Gastrocnemius medialis (tissue), 4 donors: ENCODE data around the gene GCNT1. TPM values are rescaled to one million over a fixed set of nuclear protein-coding genes. Genes with fewer than 3 reads are reported as not detected.

Experiments
- ATAC-seq, 2 donors: fragments of 150-250 bp; one replicate each; pipeline ENCODE4 v1.9.1; 2016
- DNase-seq, 2 donors: peaks; one replicate each; pipeline ENCODE4 v3.0.0-alpha.2; 2019
- H3K27ac ChIP-seq, 4 donors: fragments of 200-600 bp; sonication (generic); 1 replicate in 1 of 4; 2 replicates in 3 of 4; pipeline ENCODE4 v1.5.1; 2016 to 2018; ENCODE audit warnings: mild to moderate bottlenecking in 2 of 4, moderate library complexity in 1 of 4
- H3K27me3 ChIP-seq, 3 donors: fragments of 200-600 bp; sonication (generic) in 2 of 3; 1 replicate in 1 of 3; 2 replicates in 2 of 3; pipeline versions ENCODE4 v1.5.1 to v1.6.0; 2016 to 2019; ENCODE audit warnings: mild to moderate bottlenecking in 1 of 3, moderate library complexity in 1 of 3
- H3K36me3 ChIP-seq, 2 donors: fragments of 200-600 bp; sonication (generic) in 1 of 2; one replicate each; pipeline ENCODE4 v1.5.1; 2017 to 2018
- H3K4me1 ChIP-seq, 2 donors: fragments of 200-600 bp; sonication (generic) in 1 of 2; one replicate each; pipeline ENCODE4 v1.5.1; 2016 to 2017; ENCODE audit warnings: mild to moderate bottlenecking in 2 of 2
- H3K4me3 ChIP-seq, 4 donors: fragments of 200-600 bp; sonication (generic) in 3 of 4; 1 replicate in 1 of 4; 2 replicates in 3 of 4; pipeline ENCODE4 v1.5.1; 2016 to 2019; ENCODE audit warnings: mild to moderate bottlenecking in 2 of 4
- H3K9me3 ChIP-seq, 3 donors: fragments of 200-600 bp; sonication (generic) in 2 of 3; 1 replicate in 1 of 3; 2 replicates in 2 of 3; pipeline ENCODE4 v1.5.1; 2016 to 2019
- POLR2A ChIP-seq, 2 donors: fragments of 450-650 bp; IDR thresholded peaks; one replicate each; pipeline ENCODE4 v1.6.1; 2017; ENCODE audit warnings: antibody characterized with exemption in 2 of 2, mild to moderate bottlenecking in 2 of 2, moderate library complexity in 2 of 2
- in situ Hi-C, 4 donors: fragments of 200-750 bp; cut with MboI; loops; one replicate each; pipeline versions ENCODE4 v1.15.0 to v1.8.0; 2017; ENCODE audit warnings: low sequenced_read_pairs in 4 of 4
- intact Hi-C: fragments of 100-400 bp; cut with DNase I; formaldehyde crosslinking; loops from one replicate; pipeline ENCODE4 v1.15.1; 2023; ENCODE audit warnings: low total_unique reads
- total RNA-seq, 4 donors: library from RNA; depleted of rRNA; stranded (reverse); fragments of >200 nt; gene quantifications; one replicate each; pipeline versions ENCODE4 v1.1.0 to v1.2.3, GENCODE V29; 2016
- TF ChIP-seq, protein P1 (sequence below), 5 experiments: fragments of 450-650 bp in 3 of 5; fragments of 200-600 bp in 2 of 5; sonication (generic) in 2 of 5; IDR thresholded peaks in 4 of 5; conservative IDR thresholded peaks in 1 of 5; 1 replicate in 4 of 5; 2 replicates in 1 of 5; pipeline ENCODE4 v1.5.1; 2016 to 2019; ENCODE audit warnings: antibody characterized with exemption in 5 of 5, mild to moderate bottlenecking in 3 of 5, moderate library complexity in 3 of 5

GCNT1 gene
- total RNA-seq, 4 donors from 2014 or later: 0.98 to 6.6 (median 4.2) TPM

- Histone ChIP-seq H3K4me1 (no peaks in the 10 kb centered on the region), H3K27me3 (peaks cover 2 to 14% (median 3%) of the 10 kb centered on the region in 3 donors), H3K4me3 (no peak overlapping the region), H3K27ac (no peak overlapping the region), H3K36me3 (no peaks in the 10 kb centered on the region), H3K9me3 (no peaks in the 10 kb centered on the region)
- DNase-seq (no peak), ATAC-seq (no peak)
- intact Hi-C loops (no loop called here), in situ Hi-C loops (loop anchor here in 1 of 4 donors (25.0 kb wide), 1 partner anchor 99 kb away; no protein-coding TSS in a partner anchor)
- TF ChIP-seq POLR2A (IDR thresholded peaks at IDR 0.05): no peak
- TF ChIP-seq, protein P1, sequence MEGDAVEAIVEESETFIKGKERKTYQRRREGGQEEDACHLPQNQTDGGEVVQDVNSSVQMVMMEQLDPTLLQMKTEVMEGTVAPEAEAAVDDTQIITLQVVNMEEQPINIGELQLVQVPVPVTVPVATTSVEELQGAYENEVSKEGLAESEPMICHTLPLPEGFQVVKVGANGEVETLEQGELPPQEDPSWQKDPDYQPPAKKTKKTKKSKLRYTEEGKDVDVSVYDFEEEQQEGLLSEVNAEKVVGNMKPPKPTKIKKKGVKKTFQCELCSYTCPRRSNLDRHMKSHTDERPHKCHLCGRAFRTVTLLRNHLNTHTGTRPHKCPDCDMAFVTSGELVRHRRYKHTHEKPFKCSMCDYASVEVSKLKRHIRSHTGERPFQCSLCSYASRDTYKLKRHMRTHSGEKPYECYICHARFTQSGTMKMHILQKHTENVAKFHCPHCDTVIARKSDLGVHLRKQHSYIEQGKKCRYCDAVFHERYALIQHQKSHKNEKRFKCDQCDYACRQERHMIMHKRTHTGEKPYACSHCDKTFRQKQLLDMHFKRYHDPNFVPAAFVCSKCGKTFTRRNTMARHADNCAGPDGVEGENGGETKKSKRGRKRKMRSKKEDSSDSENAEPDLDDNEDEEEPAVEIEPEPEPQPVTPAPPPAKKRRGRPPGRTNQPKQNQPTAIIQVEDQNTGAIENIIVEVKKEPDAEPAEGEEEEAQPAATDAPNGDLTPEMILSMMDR (IDR thresholded peaks at IDR 0.05 in 4 of 5, conservative IDR thresholded peaks at IDR 0.05 in 1 of 5): no peak
Observed at GRCh38 chr9:76463211-76463610, 4.2 kb downstream of the GCNT1 start.

DNA sequence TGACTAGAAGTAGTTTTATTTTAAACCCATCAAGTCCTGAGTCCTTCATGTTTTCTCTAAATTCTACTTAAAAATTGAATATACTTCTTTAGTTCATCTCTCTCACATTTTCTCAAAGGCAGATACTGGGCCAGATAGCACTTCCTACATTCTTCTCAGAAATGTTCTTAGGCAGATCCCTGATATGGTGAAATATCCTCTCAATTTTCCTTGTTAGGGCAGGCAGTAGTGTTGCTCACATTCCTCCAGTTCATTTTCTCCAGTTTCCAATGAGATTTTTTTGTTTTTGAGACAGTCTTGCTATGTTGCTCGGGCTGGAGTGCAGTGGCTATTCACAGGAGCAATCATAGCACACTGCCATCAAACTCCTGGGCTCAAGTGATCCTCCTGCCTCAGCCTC lies 5.7 kb downstream of the GCNT1 start:
- H3K36me3 ChIP-seq: no peaks in the 10 kb centered on the region
- intact Hi-C loops: no loop called here
- ATAC-seq (no peak), DNase-seq (no peak)
- no peak for TF ChIP-seq POLR2A (IDR thresholded peaks at IDR 0.05)
- TF ChIP-seq, protein P1 (IDR thresholded peaks at IDR 0.05 in 4 of 5, conservative IDR thresholded peaks at IDR 0.05 in 1 of 5): no peak
- in situ Hi-C loops: loop anchor here in 1 of 4 donors (25.0 kb wide), 1 partner anchor 98 kb away; no protein-coding TSS in a partner anchor
- H3K27ac ChIP-seq: no peak overlapping the region
- H3K27me3 ChIP-seq: peaks cover 0 to 9% (median 3%) of the 10 kb centered on the region in 3 donors
- H3K4me1 ChIP-seq: no peaks in the 10 kb centered on the region
- H3K9me3 ChIP-seq: no peaks in the 10 kb centered on the region
- no peak overlapping the region for H3K4me3 ChIP-seq

DNA sequence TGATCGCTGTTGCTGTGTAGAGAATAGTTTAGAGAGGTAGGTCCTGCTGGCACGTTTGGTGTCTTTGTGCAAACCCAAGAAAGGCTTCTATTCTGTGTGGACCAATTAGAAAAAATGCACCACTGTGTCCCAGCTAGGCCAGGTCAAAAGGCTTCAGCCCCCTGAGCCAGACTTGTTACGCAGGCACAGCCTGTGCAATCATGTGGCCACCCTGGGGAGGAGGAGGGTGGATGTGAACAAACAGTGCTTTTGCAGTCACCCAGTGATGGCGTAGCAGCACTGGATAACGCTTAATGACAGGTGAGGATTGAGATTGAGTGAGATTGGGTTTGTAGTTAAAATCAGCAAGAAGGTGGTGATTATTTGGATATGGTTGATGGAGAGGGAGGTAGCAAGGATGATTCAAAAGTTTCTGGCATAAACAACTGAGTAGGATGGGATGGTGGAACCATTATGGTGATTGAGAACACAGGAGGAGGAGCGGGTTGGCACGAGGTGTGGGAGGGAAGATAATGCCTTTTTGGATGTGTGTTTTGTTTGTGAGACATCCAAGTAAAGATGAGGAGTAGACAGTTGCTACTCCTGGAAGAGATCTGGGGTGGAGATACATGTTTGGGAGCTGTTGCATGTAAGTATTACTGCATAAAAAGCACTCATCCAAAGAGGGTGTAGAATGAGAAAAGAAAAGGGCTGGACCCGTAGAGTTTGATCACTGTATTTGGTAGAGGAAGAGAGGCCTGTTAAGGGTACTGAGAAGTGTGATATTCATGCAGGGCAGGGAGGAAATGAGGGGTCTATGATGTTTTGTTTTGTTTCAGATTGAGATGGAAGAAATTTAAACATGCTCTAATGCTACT lies 6.7 kb downstream of the GCNT1 start:
- H3K27me3 ChIP-seq: peaks cover 0 to 3% (median 0%) of the 10 kb centered on the region in 3 donors
- ATAC-seq (no peak), DNase-seq (no peak)
- TF ChIP-seq, protein P1 (IDR thresholded peaks at IDR 0.05 in 4 of 5, conservative IDR thresholded peaks at IDR 0.05 in 1 of 5): no peak
- TF ChIP-seq POLR2A (IDR thresholded peaks at IDR 0.05): no peak
- intact Hi-C loops (no loop called here), in situ Hi-C loops (loop anchor here in 1 of 4 donors (25.0 kb wide), 1 partner anchor 97 kb away; no protein-coding TSS in a partner anchor)
- H3K9me3 ChIP-seq: no peaks in the 10 kb centered on the region
- no peak overlapping the region for H3K4me3 ChIP-seq
- no peaks in the 10 kb centered on the region for H3K36me3 ChIP-seq
- no peaks in the 10 kb centered on the region for H3K4me1 ChIP-seq
- H3K27ac ChIP-seq: no peak overlapping the region

DNA sequence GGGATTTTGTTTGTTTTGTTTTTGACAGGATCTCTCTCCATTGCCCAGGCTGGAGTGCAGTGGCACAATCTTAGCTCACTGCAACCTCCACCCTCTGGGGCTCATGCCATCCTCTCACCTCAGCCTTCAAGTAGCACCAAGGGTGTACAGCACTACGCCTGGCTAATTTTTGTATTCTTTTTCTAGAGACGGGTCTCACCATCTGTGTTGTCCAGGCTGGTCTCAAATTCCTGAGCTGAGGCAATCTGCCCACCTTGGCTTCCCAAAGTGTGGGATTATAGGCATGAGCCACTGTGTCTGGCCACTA lies 7.3 kb downstream of the GCNT1 start:
- in situ Hi-C loops (loop anchor here in 1 of 4 donors (25.0 kb wide), 1 partner anchor 96 kb away; no protein-coding TSS in a partner anchor), intact Hi-C loops (no loop called here)
- TF ChIP-seq, protein P1 (IDR thresholded peaks at IDR 0.05 in 4 of 5, conservative IDR thresholded peaks at IDR 0.05 in 1 of 5): no peak
- no peak for TF ChIP-seq POLR2A (IDR thresholded peaks at IDR 0.05)

More for the DNA sequence above, 7.3 kb downstream of the GCNT1 start:
- Histone ChIP-seq H3K4me3 (no peak overlapping the region), H3K9me3 (no peaks in the 10 kb centered on the region), H3K27ac (no peak overlapping the region), H3K36me3 (no peaks in the 10 kb centered on the region), H3K27me3 (peaks cover 0 to 2% (median 0%) of the 10 kb centered on the region in 3 donors), H3K4me1 (no peaks in the 10 kb centered on the region)
- ATAC-seq (no peak), DNase-seq (no peak)
